Mammary epithelial cell (primary cell): Measurements from ENCODE around the gene MYOM3.

ENCODE experiments used
- EZH2 ChIP-seq: IDR thresholded peaks from 2 replicates; pipeline ENCODE4 v1.6.1; 2012; ENCODE audit warnings: low read length, inconsistent platforms, borderline replicate concordance
- TF ChIP-seq, protein P1 (sequence below), 2 donors: IDR thresholded peaks in 1 of 2; conservative IDR thresholded peaks in 1 of 2; 2 replicates each; pipeline ENCODE4 v1.5.1; 2011 to 2012; ENCODE audit warnings: inconsistent platforms in 2 of 2, low read length in 2 of 2, mild to moderate bottlenecking in 2 of 2, control low read depth in 1 of 2, low read depth in 1 of 2; ENCODE audit not compliant: insufficient read depth in 1 of 2; ENCODE audit errors: extremely low read depth in 1 of 2

DNA sequence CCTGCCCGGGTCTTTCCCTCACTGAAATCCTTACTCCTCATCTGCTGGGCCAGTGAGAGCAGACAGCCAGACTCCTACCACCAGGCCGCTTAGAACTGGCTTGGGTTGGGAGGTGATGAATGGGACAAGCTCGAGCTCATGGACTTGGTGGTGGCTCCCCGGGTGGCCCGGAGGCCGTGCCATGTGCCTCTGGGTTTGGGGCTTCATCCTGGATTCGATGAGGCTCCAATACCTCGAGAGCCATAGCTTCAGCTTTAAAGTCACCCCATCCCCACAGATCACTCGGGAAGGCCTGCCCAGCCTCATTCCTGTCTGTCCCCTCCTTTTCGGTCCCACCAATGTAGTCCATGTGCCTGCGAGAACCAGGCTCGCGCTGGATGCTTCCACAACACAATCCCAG lies 51.5 kb downstream of the MYOM3 start:
- TF ChIP-seq, protein P1, sequence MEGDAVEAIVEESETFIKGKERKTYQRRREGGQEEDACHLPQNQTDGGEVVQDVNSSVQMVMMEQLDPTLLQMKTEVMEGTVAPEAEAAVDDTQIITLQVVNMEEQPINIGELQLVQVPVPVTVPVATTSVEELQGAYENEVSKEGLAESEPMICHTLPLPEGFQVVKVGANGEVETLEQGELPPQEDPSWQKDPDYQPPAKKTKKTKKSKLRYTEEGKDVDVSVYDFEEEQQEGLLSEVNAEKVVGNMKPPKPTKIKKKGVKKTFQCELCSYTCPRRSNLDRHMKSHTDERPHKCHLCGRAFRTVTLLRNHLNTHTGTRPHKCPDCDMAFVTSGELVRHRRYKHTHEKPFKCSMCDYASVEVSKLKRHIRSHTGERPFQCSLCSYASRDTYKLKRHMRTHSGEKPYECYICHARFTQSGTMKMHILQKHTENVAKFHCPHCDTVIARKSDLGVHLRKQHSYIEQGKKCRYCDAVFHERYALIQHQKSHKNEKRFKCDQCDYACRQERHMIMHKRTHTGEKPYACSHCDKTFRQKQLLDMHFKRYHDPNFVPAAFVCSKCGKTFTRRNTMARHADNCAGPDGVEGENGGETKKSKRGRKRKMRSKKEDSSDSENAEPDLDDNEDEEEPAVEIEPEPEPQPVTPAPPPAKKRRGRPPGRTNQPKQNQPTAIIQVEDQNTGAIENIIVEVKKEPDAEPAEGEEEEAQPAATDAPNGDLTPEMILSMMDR (conservative IDR thresholded peaks at IDR 0.05 in 1 of 2, IDR thresholded peaks at IDR 0.05 in 1 of 2; ENCODE audit: extremely low read depth in 1 of 2, insufficient read depth in 1 of 2, low read depth in 1 of 2, low read length in 2 of 2) = no peak
- no peak for TF ChIP-seq EZH2
